ENCODE results near the gene CLTCL1. TPM values are rescaled to one million over a fixed set of nuclear protein-coding genes. Genes with fewer than 3 reads are reported as not detected.

Gene CLTCL1
- total RNA-seq, 1 donor from 2014 or later, result 26.0 TPM

- intact Hi-C loops (cut with DNase I), result no loop called here
- Histone ChIP-seq H3K36me3 (no peaks in the 10 kb centered on the region), H3K27me3 (no peaks in the 10 kb centered on the region), H3K9me3 (no peaks in the 10 kb centered on the region), H3K4me1 (no peaks in the 10 kb centered on the region), H3K4me3 (no peak overlapping the region), H3K27ac (no peak overlapping the region)
- no peak for DNase-seq (ENCODE audit: low spot score in 2 of 2)
- TF ChIP-seq CTCF (IDR thresholded peaks at IDR 0.05), result no peak
Measured at GRCh38 chr22:19201869-19202798, 89.4 kb downstream of the CLTCL1 start.

GRCh38 chr22:19201130-19201868 is 90.2 kb downstream of the CLTCL1 start:
- intact Hi-C loops (cut with DNase I), result no loop called here
- no peak overlapping the region for H3K4me3 ChIP-seq
- TF ChIP-seq CTCF (IDR thresholded peaks at IDR 0.05), result no peak
- no peaks in the 10 kb centered on the region for H3K4me1 ChIP-seq
- H3K9me3 ChIP-seq, result no peaks in the 10 kb centered on the region
- no peak for DNase-seq (ENCODE audit: low spot score in 2 of 2)
- H3K27ac ChIP-seq, result no peak overlapping the region
- no peaks in the 10 kb centered on the region for H3K27me3 ChIP-seq
- no peaks in the 10 kb centered on the region for H3K36me3 ChIP-seq

DNA sequence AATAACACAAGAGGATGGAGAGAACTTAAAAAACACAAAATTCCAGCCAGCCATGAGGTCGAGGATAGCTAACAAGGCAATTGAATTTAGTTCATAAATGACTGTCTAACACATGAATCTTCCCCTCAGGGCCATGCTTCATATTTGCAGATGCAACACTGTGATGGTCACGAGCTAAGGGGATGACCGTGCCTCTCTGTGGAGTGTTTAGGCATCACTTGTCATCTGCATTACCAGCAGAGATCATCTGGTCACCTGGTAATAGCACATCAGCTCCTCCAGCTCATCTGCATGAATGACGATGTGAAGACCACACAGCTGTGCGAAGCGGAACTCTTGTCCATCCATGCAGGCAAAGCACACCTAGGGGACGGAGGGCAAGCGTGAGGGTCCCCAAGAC is 92.0 kb downstream of the CLTCL1 start:
- no peak for DNase-seq (ENCODE audit: low spot score in 2 of 2)
- no peak overlapping the region for H3K4me3 ChIP-seq
- no peak overlapping the region for H3K27ac ChIP-seq
- intact Hi-C loops (cut with DNase I), result no loop called here
- H3K9me3 ChIP-seq, result no peaks in the 10 kb centered on the region
- TF ChIP-seq CTCF (IDR thresholded peaks at IDR 0.05), result no peak
- H3K36me3 ChIP-seq, result peaks cover 0 to 3% of the 10 kb centered on the region in 2 donors
- no peaks in the 10 kb centered on the region for H3K27me3 ChIP-seq
- no peaks in the 10 kb centered on the region for H3K4me1 ChIP-seq

GRCh38 chr22:19197997-19198865 is 93.3 kb downstream of the CLTCL1 start:
- TF ChIP-seq CTCF (IDR thresholded peaks at IDR 0.05), result no peak
- intact Hi-C loops (cut with DNase I), result no loop called here
- Histone ChIP-seq H3K9me3 (no peaks in the 10 kb centered on the region), H3K27me3 (no peaks in the 10 kb centered on the region), H3K36me3 (peaks cover 0 to 3% of the 10 kb centered on the region in 2 donors), H3K27ac (no peak overlapping the region), H3K4me1 (no peaks in the 10 kb centered on the region), H3K4me3 (no peak overlapping the region)
- no peak for DNase-seq (ENCODE audit: low spot score in 2 of 2)

- H3K4me3 ChIP-seq, result no peak overlapping the region
- no peaks in the 10 kb centered on the region for H3K4me1 ChIP-seq
- no peak overlapping the region for H3K27ac ChIP-seq
- peaks cover 0 to 3% of the 10 kb centered on the region in 2 donors for H3K36me3 ChIP-seq
- H3K27me3 ChIP-seq, result no peaks in the 10 kb centered on the region
- no peak for DNase-seq (ENCODE audit: low spot score in 2 of 2)
- no peaks in the 10 kb centered on the region for H3K9me3 ChIP-seq
- no peak for TF ChIP-seq CTCF (IDR thresholded peaks at IDR 0.05)
- intact Hi-C loops (cut with DNase I), result no loop called here
Measured at GRCh38 chr22:19196841-19197612, 94.5 kb downstream of the CLTCL1 start.

Measured in ascending aorta (tissue), 2 donors.